Liver (tissue), 9 donors: ENCODE measurements around the gene CITED4. TPM values are rescaled to one million over a fixed set of nuclear protein-coding genes. Genes with fewer than 3 reads are reported as not detected.

Experiments
- DNase-seq: peaks from one replicate; pipeline ENCODE4 v3.0.0-alpha.2; 2017; ENCODE audit warnings: low spot score
- H3K27ac ChIP-seq, 2 donors: one replicate each; pipeline ENCODE4 v1.7.0; 2013; ENCODE audit warnings: inconsistent platforms in 2 of 2, low read length in 2 of 2, control low read depth in 1 of 2, low read depth in 1 of 2, mild to moderate bottlenecking in 1 of 2
- H3K27me3 ChIP-seq, 4 donors: one replicate each; pipeline versions ENCODE4 v1.6.1 to v1.7.0; 2013; ENCODE audit warnings: low read length in 3 of 4, inconsistent platforms in 1 of 4, mild to moderate bottlenecking in 1 of 4, moderate library complexity in 1 of 4; ENCODE audit not compliant: control insufficient read depth in 4 of 4, insufficient read depth in 4 of 4
- H3K36me3 ChIP-seq, 4 donors: one replicate each; pipeline versions ENCODE4 v1.6.1 to v1.7.0; 2013; ENCODE audit warnings: low read length in 3 of 4, mild to moderate bottlenecking in 3 of 4, low read depth in 1 of 4, moderate library complexity in 1 of 4; ENCODE audit not compliant: control insufficient read depth in 4 of 4, insufficient read depth in 3 of 4
- H3K4me1 ChIP-seq, 4 donors: one replicate each; pipeline versions ENCODE4 v1.6.1 to v1.7.0; 2013; ENCODE audit warnings: low read length in 3 of 4, mild to moderate bottlenecking in 3 of 4, moderate library complexity in 1 of 4; ENCODE audit not compliant: control insufficient read depth in 4 of 4, insufficient read depth in 4 of 4
- H3K4me3 ChIP-seq, 3 donors: one replicate each; pipeline versions ENCODE4 v1.6.1 to v1.7.0; 2013; ENCODE audit warnings: low read length in 3 of 3, control low read depth in 1 of 3, low read depth in 1 of 3, mild to moderate bottlenecking in 1 of 3
- H3K9ac ChIP-seq, 2 donors: one replicate each; pipeline ENCODE4 v1.7.0; 2013; ENCODE audit warnings: low read length in 2 of 2, mild to moderate bottlenecking in 2 of 2, moderate library complexity in 2 of 2, control low read depth in 1 of 2, low read depth in 1 of 2
- H3K9me3 ChIP-seq, 4 donors: one replicate each; pipeline versions ENCODE4 v1.6.1 to v1.7.0; 2013; ENCODE audit warnings: low read length in 3 of 4; ENCODE audit not compliant: control insufficient read depth in 4 of 4
- EGR1 ChIP-seq, 2 donors: IDR thresholded peaks; 2 replicates each; pipeline ENCODE4 v1.6.1; 2016 to 2018; ENCODE audit warnings: antibody characterized with exemption in 2 of 2, low read depth in 2 of 2
- FOXA1 ChIP-seq: IDR thresholded peaks from 2 replicates; pipeline ENCODE4 v1.6.1; 2016; ENCODE audit warnings: antibody characterized with exemption
- FOXA2 ChIP-seq: IDR thresholded peaks from 2 replicates; pipeline ENCODE4 v1.6.1; 2016; ENCODE audit warnings: antibody characterized with exemption
- GABPA ChIP-seq, 2 donors: IDR thresholded peaks in 1 of 2; conservative IDR thresholded peaks in 1 of 2; 2 replicates each; pipeline ENCODE4 v1.6.1; 2016; ENCODE audit warnings: antibody characterized with exemption in 2 of 2, mild to moderate bottlenecking in 1 of 2, moderate library complexity in 1 of 2
- HNF4A ChIP-seq, 2 donors: conservative IDR thresholded peaks; 2 replicates each; pipeline ENCODE4 v1.6.1; 2016; ENCODE audit warnings: antibody characterized with exemption in 2 of 2, mild to moderate bottlenecking in 2 of 2
- HNF4G ChIP-seq: IDR thresholded peaks from 2 replicates; pipeline ENCODE4 v1.6.1; 2016; ENCODE audit warnings: antibody characterized with exemption
- NR2F2 ChIP-seq: IDR thresholded peaks from 2 replicates; pipeline ENCODE4 v1.6.1; 2016; ENCODE audit warnings: antibody characterized with exemption
- RAD21 ChIP-seq, 2 donors: IDR thresholded peaks; 2 replicates each; pipeline ENCODE4 v1.6.1; 2016; ENCODE audit warnings: antibody characterized with exemption in 2 of 2, mild to moderate bottlenecking in 2 of 2
- RXRA ChIP-seq, 2 donors: IDR thresholded peaks; 2 replicates each; pipeline ENCODE4 v1.6.1; 2017 to 2018; ENCODE audit warnings: antibody characterized with exemption in 2 of 2, mild to moderate bottlenecking in 1 of 2
- SP1 ChIP-seq: IDR thresholded peaks from 2 replicates; pipeline ENCODE4 v1.6.1; 2018; ENCODE audit warnings: antibody characterized with exemption, mild to moderate bottlenecking
- TAF1 ChIP-seq: conservative IDR thresholded peaks from 2 replicates; pipeline ENCODE4 v1.6.1; 2016; ENCODE audit warnings: antibody characterized with exemption, mild to moderate bottlenecking
- YY1 ChIP-seq: IDR thresholded peaks from 2 replicates; pipeline ENCODE4 v1.6.1; 2016; ENCODE audit warnings: antibody characterized with exemption, mild to moderate bottlenecking
- WGBS: extraction: QIAGEN DNeasy Blood & Tissue Kit; methylation state at CpG from one replicate; pipeline ENCODE4 v1.1.7; 2013; 5-methylcytosine and 5-hydroxymethylcytosine counted together
- polyA plus RNA-seq, 2 donors: library from polyadenylated mRNA; stranded (reverse) in 1 of 2; unstranded in 1 of 2; fragments of 200-250 nt in 1 of 2; fragments of >200 nt in 1 of 2; fragmentation: Nextera tagmentation in 1 of 2; extraction: Ambion mirVana in 1 of 2; gene quantifications; one replicate each; pipeline versions ENCODE4 v1.2.1 to v1.2.3, GENCODE V29; 2013 to 2015
- total RNA-seq, 2 donors: library from RNA; depleted of rRNA; stranded (reverse); fragments of >200 nt; gene quantifications; one replicate each; pipeline ENCODE4 v1.2.3, GENCODE V29; 2014
- TF ChIP-seq, protein P1 (sequence below): IDR thresholded peaks from 2 replicates; pipeline ENCODE4 v1.6.1; 2016; ENCODE audit warnings: antibody characterized with exemption
- TF ChIP-seq, protein P2 (sequence below): IDR thresholded peaks from 2 replicates; pipeline ENCODE4 v1.6.1; 2016; ENCODE audit warnings: antibody characterized with exemption, mild to moderate bottlenecking
- TF ChIP-seq, protein P3 (sequence below): IDR thresholded peaks from 2 replicates; pipeline ENCODE4 v1.6.1; 2016; ENCODE audit warnings: antibody characterized with exemption
- TF ChIP-seq, protein P4 (sequence below): IDR thresholded peaks from 2 replicates; pipeline ENCODE4 v1.6.1; 2016; ENCODE audit warnings: antibody characterized with exemption
- TF ChIP-seq, protein P5 (sequence below): fragments of 150-350 bp; IDR thresholded peaks from 2 replicates; pipeline ENCODE4 v1.5.1; 2017; ENCODE audit warnings: improper control_type of control experiment, low read depth, low read length; ENCODE audit not compliant: missing input control
- donor health status: healthy.
- donor health status: healthy.
- donor health status: healthy.
- donor health status: healthy.
- donor health status: healthy.

Gene CITED4
- total and polyA plus RNA-seq, 4 donors: 1.4 to 9.9 (median 5.2) TPM

DNA sequence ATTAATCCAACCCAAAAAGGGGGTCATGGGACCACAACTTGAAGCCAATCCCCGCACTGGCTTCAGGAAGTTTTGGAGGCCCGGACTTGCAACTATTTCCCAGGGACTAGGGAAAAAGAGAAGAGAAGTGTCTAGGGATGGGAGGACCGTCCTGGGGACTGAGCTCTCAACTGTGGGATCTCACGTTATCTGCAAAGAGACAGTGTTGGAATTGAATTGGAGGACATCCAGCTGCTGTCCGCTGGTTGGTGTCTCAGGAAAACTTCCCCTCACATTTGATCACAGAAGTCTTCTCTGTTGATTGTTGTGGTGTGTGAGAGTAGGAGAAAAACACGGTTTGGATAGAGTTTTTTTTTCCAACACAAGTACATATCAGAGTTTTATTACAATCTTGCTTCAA lies 46.2 kb upstream of the CITED4 start:
- Histone ChIP-seq H3K27me3 (no peaks in the 10 kb centered on the region), H3K4me3 (no peak overlapping the region), H3K27ac (no peak overlapping the region), H3K36me3 (no peaks in the 10 kb centered on the region), H3K9me3 (no peaks in the 10 kb centered on the region), H3K4me1 (no peaks in the 10 kb centered on the region), H3K9ac (no peak overlapping the region)
- TF ChIP-seq SP1 (no peak), HNF4G (no peak), EGR1 (IDR thresholded peaks at IDR 0.05; ENCODE audit: low read depth in 2 of 2) (no peak)
- TF ChIP-seq, protein P1, sequence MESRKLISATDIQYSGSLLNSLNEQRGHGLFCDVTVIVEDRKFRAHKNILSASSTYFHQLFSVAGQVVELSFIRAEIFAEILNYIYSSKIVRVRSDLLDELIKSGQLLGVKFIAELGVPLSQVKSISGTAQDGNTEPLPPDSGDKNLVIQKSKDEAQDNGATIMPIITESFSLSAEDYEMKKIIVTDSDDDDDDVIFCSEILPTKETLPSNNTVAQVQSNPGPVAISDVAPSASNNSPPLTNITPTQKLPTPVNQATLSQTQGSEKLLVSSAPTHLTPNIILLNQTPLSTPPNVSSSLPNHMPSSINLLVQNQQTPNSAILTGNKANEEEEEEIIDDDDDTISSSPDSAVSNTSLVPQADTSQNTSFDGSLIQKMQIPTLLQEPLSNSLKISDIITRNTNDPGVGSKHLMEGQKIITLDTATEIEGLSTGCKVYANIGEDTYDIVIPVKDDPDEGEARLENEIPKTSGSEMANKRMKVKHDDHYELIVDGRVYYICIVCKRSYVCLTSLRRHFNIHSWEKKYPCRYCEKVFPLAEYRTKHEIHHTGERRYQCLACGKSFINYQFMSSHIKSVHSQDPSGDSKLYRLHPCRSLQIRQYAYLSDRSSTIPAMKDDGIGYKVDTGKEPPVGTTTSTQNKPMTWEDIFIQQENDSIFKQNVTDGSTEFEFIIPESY: no peak
- TF ChIP-seq, protein P2, sequence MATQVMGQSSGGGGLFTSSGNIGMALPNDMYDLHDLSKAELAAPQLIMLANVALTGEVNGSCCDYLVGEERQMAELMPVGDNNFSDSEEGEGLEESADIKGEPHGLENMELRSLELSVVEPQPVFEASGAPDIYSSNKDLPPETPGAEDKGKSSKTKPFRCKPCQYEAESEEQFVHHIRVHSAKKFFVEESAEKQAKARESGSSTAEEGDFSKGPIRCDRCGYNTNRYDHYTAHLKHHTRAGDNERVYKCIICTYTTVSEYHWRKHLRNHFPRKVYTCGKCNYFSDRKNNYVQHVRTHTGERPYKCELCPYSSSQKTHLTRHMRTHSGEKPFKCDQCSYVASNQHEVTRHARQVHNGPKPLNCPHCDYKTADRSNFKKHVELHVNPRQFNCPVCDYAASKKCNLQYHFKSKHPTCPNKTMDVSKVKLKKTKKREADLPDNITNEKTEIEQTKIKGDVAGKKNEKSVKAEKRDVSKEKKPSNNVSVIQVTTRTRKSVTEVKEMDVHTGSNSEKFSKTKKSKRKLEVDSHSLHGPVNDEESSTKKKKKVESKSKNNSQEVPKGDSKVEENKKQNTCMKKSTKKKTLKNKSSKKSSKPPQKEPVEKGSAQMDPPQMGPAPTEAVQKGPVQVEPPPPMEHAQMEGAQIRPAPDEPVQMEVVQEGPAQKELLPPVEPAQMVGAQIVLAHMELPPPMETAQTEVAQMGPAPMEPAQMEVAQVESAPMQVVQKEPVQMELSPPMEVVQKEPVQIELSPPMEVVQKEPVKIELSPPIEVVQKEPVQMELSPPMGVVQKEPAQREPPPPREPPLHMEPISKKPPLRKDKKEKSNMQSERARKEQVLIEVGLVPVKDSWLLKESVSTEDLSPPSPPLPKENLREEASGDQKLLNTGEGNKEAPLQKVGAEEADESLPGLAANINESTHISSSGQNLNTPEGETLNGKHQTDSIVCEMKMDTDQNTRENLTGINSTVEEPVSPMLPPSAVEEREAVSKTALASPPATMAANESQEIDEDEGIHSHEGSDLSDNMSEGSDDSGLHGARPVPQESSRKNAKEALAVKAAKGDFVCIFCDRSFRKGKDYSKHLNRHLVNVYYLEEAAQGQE: no peak
- no peak for DNase-seq
- 87% methylated on average over 6 of the region's 6 CpGs for WGBS

DNA sequence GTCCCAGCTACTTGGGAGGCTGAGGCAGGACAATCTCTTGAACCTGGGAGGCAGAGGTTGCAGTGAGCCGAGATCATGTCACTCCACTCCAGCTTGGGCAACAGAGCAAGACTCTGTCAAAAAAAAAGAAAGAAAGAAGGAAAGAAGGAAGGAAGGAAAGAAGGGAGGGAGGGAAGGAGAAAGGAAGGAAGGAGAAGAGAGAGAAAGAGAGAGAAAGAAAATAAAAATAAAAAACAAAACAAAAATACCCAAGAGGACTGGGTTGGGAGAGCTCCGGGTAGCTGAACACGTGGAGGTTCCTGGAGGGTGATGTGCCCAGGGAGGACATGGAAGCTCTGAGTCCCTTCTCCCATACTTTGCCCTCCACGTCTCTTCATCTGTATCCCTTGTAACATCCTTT lies 45.7 kb upstream of the CITED4 start:
- Histone ChIP-seq H3K9ac (no peak overlapping the region), H3K4me1 (no peaks in the 10 kb centered on the region), H3K27ac (no peak overlapping the region), H3K9me3 (no peaks in the 10 kb centered on the region), H3K4me3 (no peak overlapping the region), H3K27me3 (no peaks in the 10 kb centered on the region), H3K36me3 (no peaks in the 10 kb centered on the region)
- TF ChIP-seq, protein P1: no peak
- TF ChIP-seq, protein P3, sequence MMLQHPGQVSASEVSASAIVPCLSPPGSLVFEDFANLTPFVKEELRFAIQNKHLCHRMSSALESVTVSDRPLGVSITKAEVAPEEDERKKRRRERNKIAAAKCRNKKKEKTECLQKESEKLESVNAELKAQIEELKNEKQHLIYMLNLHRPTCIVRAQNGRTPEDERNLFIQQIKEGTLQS: no peak
- TF ChIP-seq, protein P4, sequence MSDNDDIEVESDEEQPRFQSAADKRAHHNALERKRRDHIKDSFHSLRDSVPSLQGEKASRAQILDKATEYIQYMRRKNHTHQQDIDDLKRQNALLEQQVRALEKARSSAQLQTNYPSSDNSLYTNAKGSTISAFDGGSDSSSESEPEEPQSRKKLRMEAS: no peak
- no peak for TF ChIP-seq RXRA (IDR thresholded peaks at IDR 0.05)
- TF ChIP-seq FOXA1: no peak
- no peak for TF ChIP-seq RAD21 (IDR thresholded peaks at IDR 0.05)
- TF ChIP-seq GABPA (IDR thresholded peaks at IDR 0.05 in 1 of 2, conservative IDR thresholded peaks at IDR 0.05 in 1 of 2): no peak
- TF ChIP-seq, protein P5, sequence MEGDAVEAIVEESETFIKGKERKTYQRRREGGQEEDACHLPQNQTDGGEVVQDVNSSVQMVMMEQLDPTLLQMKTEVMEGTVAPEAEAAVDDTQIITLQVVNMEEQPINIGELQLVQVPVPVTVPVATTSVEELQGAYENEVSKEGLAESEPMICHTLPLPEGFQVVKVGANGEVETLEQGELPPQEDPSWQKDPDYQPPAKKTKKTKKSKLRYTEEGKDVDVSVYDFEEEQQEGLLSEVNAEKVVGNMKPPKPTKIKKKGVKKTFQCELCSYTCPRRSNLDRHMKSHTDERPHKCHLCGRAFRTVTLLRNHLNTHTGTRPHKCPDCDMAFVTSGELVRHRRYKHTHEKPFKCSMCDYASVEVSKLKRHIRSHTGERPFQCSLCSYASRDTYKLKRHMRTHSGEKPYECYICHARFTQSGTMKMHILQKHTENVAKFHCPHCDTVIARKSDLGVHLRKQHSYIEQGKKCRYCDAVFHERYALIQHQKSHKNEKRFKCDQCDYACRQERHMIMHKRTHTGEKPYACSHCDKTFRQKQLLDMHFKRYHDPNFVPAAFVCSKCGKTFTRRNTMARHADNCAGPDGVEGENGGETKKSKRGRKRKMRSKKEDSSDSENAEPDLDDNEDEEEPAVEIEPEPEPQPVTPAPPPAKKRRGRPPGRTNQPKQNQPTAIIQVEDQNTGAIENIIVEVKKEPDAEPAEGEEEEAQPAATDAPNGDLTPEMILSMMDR: no peak
- TF ChIP-seq FOXA2: no peak
- TF ChIP-seq TAF1: no peak
- TF ChIP-seq EGR1 (IDR thresholded peaks at IDR 0.05; ENCODE audit: low read depth in 2 of 2): no peak
- no peak for TF ChIP-seq HNF4A (conservative IDR thresholded peaks at IDR 0.05)
- TF ChIP-seq YY1: no peak
- no peak for TF ChIP-seq NR2F2
- TF ChIP-seq SP1: no peak
- WGBS: 96% methylated on average over 4 of the region's 4 CpGs
- DNase-seq: no peak
